ENCODE data around the gene ADGRG3.

The ADGRG3 gene

DNA sequence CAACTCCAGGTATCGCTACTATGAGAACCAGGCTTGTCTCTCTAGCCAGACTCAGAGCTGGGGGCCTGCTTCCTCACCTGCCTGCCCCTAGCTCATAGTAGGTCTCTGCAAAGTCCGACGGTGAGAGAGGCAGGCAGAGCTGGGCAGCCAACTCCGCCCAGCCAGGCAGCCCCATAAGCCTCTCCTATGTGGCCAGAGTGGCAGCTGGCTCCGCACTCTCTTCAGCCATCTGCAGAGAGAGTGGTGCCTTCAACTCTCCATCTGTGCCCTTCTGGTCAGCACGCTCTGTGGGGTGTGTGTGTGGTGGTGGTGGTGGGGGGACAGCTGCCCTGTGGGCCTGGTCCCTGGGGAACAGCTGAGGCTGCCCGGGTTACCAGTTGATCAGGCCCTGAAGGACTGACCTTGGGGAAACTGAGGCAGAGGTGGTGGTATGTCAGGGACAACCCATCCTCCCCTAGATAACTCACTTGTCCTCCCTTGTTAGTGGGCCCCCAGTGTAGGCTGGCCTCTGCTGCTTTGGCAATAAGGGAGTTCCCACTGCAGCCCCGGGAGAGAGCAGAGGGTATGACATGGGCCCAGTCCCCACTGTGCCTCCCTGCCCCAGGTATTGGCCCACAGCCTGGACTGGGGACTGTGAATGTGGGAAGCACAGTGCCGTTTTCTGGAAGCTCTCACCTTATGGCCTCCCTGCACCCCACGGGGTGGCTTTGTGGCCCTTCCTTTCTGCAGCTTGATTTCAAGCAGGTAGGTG lies 41.5 kb upstream of the ADGRG3 start:
- WGBS: 92% methylated on average over 9 of the region's 10 CpGs
- H3K4me1 ChIP-seq (ENCODE audit: control insufficient read depth, insufficient read depth, low read depth, low read length): peaks cover 85% of the 10 kb centered on the region

DNA sequence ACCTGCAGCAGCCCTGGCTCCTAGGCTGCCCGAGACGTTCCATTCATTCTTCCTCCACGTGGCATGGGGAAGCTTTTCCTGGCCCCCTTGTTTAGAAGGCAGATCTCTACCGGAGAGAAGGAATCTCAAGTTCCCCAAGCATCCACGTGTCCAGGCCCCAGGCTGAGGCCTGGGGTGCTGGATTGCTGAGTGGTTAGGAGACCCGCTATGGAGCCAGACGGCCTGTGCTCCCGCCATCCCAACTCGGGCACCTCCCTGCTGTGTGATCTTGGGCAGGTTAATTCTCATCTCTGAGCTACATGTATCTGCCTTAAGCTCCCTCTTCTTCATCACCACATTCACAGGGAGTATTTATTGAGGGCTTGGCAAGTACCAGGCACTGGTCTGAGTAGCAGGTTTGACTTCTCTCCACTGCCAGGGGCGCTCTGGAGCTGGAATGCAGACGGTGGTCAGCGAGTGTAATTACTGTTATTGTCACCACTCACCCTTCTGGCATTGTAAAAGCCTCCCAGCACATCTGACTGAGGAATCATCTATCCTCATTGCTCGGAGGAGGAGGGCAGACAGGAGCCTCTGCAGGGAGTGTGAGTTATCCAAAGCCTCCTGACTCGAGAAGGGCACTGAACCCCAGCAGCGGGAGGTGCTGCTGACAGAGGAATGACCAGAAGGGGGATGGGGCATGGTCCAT lies 40.8 kb upstream of the ADGRG3 start:
- Histone ChIP-seq H3K4me1 (ENCODE audit: control insufficient read depth, insufficient read depth, low read depth, low read length) (peaks cover 87% of the 10 kb centered on the region), H3K27me3 (ENCODE audit: control insufficient read depth in 1 of 2, insufficient read depth in 1 of 2, low read length in 2 of 2) (no peaks in the 10 kb centered on the region), H3K4me3 (ENCODE audit: insufficient read depth in 1 of 2, low read depth in 1 of 2, low read length in 2 of 2) (peak overlapping the region in 1 of 2 experiments; percentile 79), H2AFZ (ENCODE audit: low read depth, low read length) (no peak overlapping the region), H2BK12ac (ENCODE audit: low read length in 2 of 2) (peak overlapping the region in 1 of 2 experiments; percentile 49), H3K4me2 (ENCODE audit: low read length, poor library complexity, severe bottlenecking) (peak overlapping the region; percentile 62), H4K91ac (ENCODE audit: low read length) (no peak overlapping the region), H3K14ac (ENCODE audit: low read length in 2 of 2) (no peak overlapping the region), H3K23ac (ENCODE audit: low read length in 2 of 2) (no peak overlapping the region), H2BK5ac (ENCODE audit: low read depth, low read length, poor library complexity, severe bottlenecking) (peak overlapping the region; percentile 94), H3K4ac (ENCODE audit: low read depth in 1 of 2, low read length in 2 of 2) (peak overlapping the region in 1 of 2 experiments; percentile 47), H3K36me3 (ENCODE audit: control insufficient read depth in 1 of 2, insufficient read depth in 2 of 2, low read depth in 1 of 2, low read length in 2 of 2) (peaks cover 0 to 5% of the 10 kb centered on the region in 2 experiments), H2BK120ac (ENCODE audit: low read depth, low read length) (no peak overlapping the region), H3K79me1 (replicated peaks; ENCODE audit: low read length, poor library complexity, severe bottlenecking) (peaks cover 9% of the 10 kb centered on the region), H3K9ac (ENCODE audit: low read length) (peak overlapping the region; percentile 93), H3K27ac (ENCODE audit: low read length, poor library complexity, severe bottlenecking) (peak overlapping the region; percentile 99), H3K18ac (ENCODE audit: low read depth in 1 of 2, low read length in 2 of 2) (no peak overlapping the region), H2BK15ac (ENCODE audit: low read depth, poor library complexity, severe bottlenecking) (no peak overlapping the region), H4K8ac (ENCODE audit: low read length) (no peak overlapping the region), H3K9me3 (ENCODE audit: control insufficient read depth, low read length) (no peaks in the 10 kb centered on the region), H2AK5ac (ENCODE audit: low read length, severe bottlenecking) (peak overlapping the region; percentile 63)
- DNase-seq: peak; percentile 88
- WGBS: 53% methylated on average over 10 of the region's 15 CpGs

More for the DNA sequence above, 41.5 kb upstream of the ADGRG3 start:
- Histone ChIP-seq H3K4me3 (ENCODE audit: insufficient read depth in 1 of 2, low read depth in 1 of 2, low read length in 2 of 2) (no peak overlapping the region), H3K14ac (ENCODE audit: low read length in 2 of 2) (no peak overlapping the region), H2BK120ac (ENCODE audit: low read depth, low read length) (no peak overlapping the region), H4K8ac (ENCODE audit: low read length) (no peak overlapping the region), H3K79me1 (replicated peaks; ENCODE audit: low read length, poor library complexity, severe bottlenecking) (peaks cover 9% of the 10 kb centered on the region), H2AK5ac (ENCODE audit: low read length, severe bottlenecking) (peak overlapping the region; percentile 63), H3K23ac (ENCODE audit: low read length in 2 of 2) (no peak overlapping the region), H2BK15ac (ENCODE audit: low read depth, poor library complexity, severe bottlenecking) (no peak overlapping the region), H3K9ac (ENCODE audit: low read length) (no peak overlapping the region), H3K36me3 (ENCODE audit: control insufficient read depth in 1 of 2, insufficient read depth in 2 of 2, low read depth in 1 of 2, low read length in 2 of 2) (peaks cover 0 to 5% of the 10 kb centered on the region in 2 experiments), H3K9me3 (ENCODE audit: control insufficient read depth, low read length) (no peaks in the 10 kb centered on the region), H3K18ac (ENCODE audit: low read depth in 1 of 2, low read length in 2 of 2) (no peak overlapping the region), H2BK12ac (ENCODE audit: low read length in 2 of 2) (no peak overlapping the region), H3K4ac (ENCODE audit: low read depth in 1 of 2, low read length in 2 of 2) (no peak overlapping the region), H4K91ac (ENCODE audit: low read length) (no peak overlapping the region), H3K27me3 (ENCODE audit: control insufficient read depth in 1 of 2, insufficient read depth in 1 of 2, low read length in 2 of 2) (no peaks in the 10 kb centered on the region), H3K27ac (ENCODE audit: low read length, poor library complexity, severe bottlenecking) (peak overlapping the region; percentile 99), H3K4me2 (ENCODE audit: low read length, poor library complexity, severe bottlenecking) (no peak overlapping the region), H2AFZ (ENCODE audit: low read depth, low read length) (no peak overlapping the region), H2BK5ac (ENCODE audit: low read depth, low read length, poor library complexity, severe bottlenecking) (peak overlapping the region; percentile 68)
- DNase-seq: peak; percentile 28

DNA sequence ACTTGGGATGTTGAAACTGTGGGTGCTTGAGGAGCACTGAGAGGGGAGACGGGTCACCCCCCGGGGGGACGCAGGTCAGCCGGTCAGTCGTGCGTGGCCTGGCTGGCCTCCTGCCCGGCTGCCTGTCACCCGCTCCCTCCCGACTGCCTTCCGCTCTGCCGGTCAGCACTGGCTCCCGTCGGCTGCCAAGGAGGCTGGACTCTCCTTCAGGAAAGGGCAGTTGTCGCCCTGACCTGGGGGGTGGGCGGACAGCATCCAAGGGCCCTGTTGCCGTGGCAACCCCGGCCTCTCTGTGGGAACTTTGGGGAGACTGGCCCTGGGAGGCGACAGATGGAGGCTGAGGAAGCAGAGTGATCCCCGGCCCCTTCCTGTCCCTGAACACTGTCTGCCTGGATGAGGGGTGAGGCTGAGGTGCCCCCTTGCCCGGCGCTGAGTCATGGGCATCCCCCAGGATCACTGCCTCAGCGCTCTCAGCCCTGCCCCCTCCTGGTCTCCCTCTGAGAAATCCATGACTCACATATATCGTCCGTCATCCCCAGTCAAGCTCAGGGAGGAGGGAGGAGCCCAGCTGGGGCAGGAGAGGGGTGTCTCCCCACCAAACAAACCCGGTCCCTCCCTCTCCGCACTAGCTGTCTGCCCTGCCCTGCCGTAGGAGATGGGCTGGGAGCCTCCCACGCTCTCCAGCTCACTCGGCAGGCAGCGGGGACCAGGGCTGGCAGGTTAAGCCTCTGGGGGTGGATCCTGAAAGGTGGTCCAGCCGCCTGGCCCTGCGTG lies 39.9 kb upstream of the ADGRG3 start, which contains the start of gene ADGRG1:
TSS of gene ADGRG1 (plus strand) at position 623 of the 774 bp plus-strand sequence. CDS start 21,658 bp downstream, outside the sequence.
- H3K4me2 ChIP-seq (ENCODE audit: low read length, poor library complexity, severe bottlenecking): peak within 1 kb of the TSS; percentile 73
- H2BK12ac ChIP-seq (ENCODE audit: low read length in 2 of 2): peak within 1 kb of the TSS; percentile 40 to 49
- H3K4me3 ChIP-seq (ENCODE audit: insufficient read depth in 1 of 2, low read depth in 1 of 2, low read length in 2 of 2): peak within 1 kb of the TSS; percentile 60 to 79
- H4K91ac ChIP-seq (ENCODE audit: low read length): peak within 1 kb of the TSS; percentile 65
- H2BK120ac ChIP-seq (ENCODE audit: low read depth, low read length): no peak within 1 kb of the TSS
- peaks cover 85% of the 10 kb centered on the region for H3K4me1 ChIP-seq (ENCODE audit: control insufficient read depth, insufficient read depth, low read depth, low read length)
- H3K9me3 ChIP-seq (ENCODE audit: control insufficient read depth, low read length): no peaks in the 10 kb centered on the region
- H3K18ac ChIP-seq (ENCODE audit: low read depth in 1 of 2, low read length in 2 of 2): peak within 1 kb of the TSS; percentile 53 to 94
- H3K4ac ChIP-seq (ENCODE audit: low read depth in 1 of 2, low read length in 2 of 2): peak within 1 kb of the TSS; percentile 18 to 47
- peaks cover 9% of the 10 kb centered on the region for H3K79me1 ChIP-seq (replicated peaks; ENCODE audit: low read length, poor library complexity, severe bottlenecking)
- 20% methylated on average over 21 of the region's 32 CpGs for WGBS
- no peaks in the 10 kb centered on the region for H3K27me3 ChIP-seq (ENCODE audit: control insufficient read depth in 1 of 2, insufficient read depth in 1 of 2, low read length in 2 of 2)
- H3K36me3 ChIP-seq (ENCODE audit: control insufficient read depth in 1 of 2, insufficient read depth in 2 of 2, low read depth in 1 of 2, low read length in 2 of 2): peaks cover 0 to 11% of the 10 kb centered on the region in 2 experiments
- H2AFZ ChIP-seq (ENCODE audit: low read depth, low read length): peak within 1 kb of the TSS; percentile 66
- DNase-seq: peak; percentile 98
- peak within 1 kb of the TSS; percentile 93 for H3K9ac ChIP-seq (ENCODE audit: low read length)
- peak within 1 kb of the TSS; percentile 32 for H2AK5ac ChIP-seq (ENCODE audit: low read length, severe bottlenecking)
- H4K8ac ChIP-seq (ENCODE audit: low read length): peak within 1 kb of the TSS; percentile 79
- peak within 1 kb of the TSS; percentile 99 for H3K27ac ChIP-seq (ENCODE audit: low read length, poor library complexity, severe bottlenecking)
- peak within 1 kb of the TSS in 1 of 2 experiments; percentile 72 for H3K14ac ChIP-seq (ENCODE audit: low read length in 2 of 2)
- peak within 1 kb of the TSS; percentile 91 for H2BK15ac ChIP-seq (ENCODE audit: low read depth, poor library complexity, severe bottlenecking)
- no peak within 1 kb of the TSS for H3K23ac ChIP-seq (ENCODE audit: low read length in 2 of 2)
- H2BK5ac ChIP-seq (ENCODE audit: low read depth, low read length, poor library complexity, severe bottlenecking): peak within 1 kb of the TSS; percentile 94
